Calu3 (cell line): Measurements from ENCODE around the gene RIBC2. TPM values are rescaled to one million over a fixed set of nuclear protein-coding genes. Genes with fewer than 3 reads are reported as not detected.

Experiments used
- BruUV-seq: library from RNA; stranded (reverse); fragments of 400-500 nt; replicated peaks from 2 replicates; lab custom pipeline; 2021; lab: Mats Ljungman, UMichigan
- CTCF ChIA-PET: fragments of 300-600 bp; sonication (Branson Sonifier 250); formaldehyde crosslinking; loops from one replicate; lab custom pipeline; 2022; ENCODE audit warnings: antibody characterized with exemption; lab: Charles Lee
- DNase-seq: peaks from one replicate; pipeline ENCODE4 v3.0.0; 2022
- H3K27ac Mint-ChIP-seq: one replicate; pipeline ENCODE4 v1.8.0; 2022; ENCODE audit warnings: mixed read lengths; ENCODE audit not compliant: unreplicated experiment
- H3K27me3 Mint-ChIP-seq: one replicate; pipeline ENCODE4 v1.8.0; 2022; ENCODE audit warnings: mixed read lengths; ENCODE audit not compliant: unreplicated experiment
- H3K36me3 Mint-ChIP-seq: one replicate; pipeline ENCODE4 v1.8.0; 2022; ENCODE audit warnings: mild to moderate bottlenecking, moderate library complexity, mixed read lengths; ENCODE audit not compliant: insufficient read depth, unreplicated experiment
- H3K4me1 Mint-ChIP-seq: one replicate; pipeline ENCODE4 v1.8.0; 2022; ENCODE audit warnings: mild to moderate bottlenecking, low read depth, mixed read lengths; ENCODE audit not compliant: unreplicated experiment
- H3K4me3 Mint-ChIP-seq: one replicate; pipeline ENCODE4 v1.8.0; 2022; ENCODE audit warnings: mild to moderate bottlenecking, low read depth, moderate library complexity, mixed read lengths; ENCODE audit not compliant: unreplicated experiment
- H3K9me3 Mint-ChIP-seq: one replicate; pipeline ENCODE4 v1.8.0; 2022; ENCODE audit warnings: low read depth, mixed read lengths; ENCODE audit not compliant: unreplicated experiment
- intact Hi-C: fragments of 100-400 bp; cut with micrococcal nuclease; formaldehyde crosslinking; loops from one replicate; pipeline ENCODE4 v1.10.0; 2022; ENCODE audit not compliant: unreplicated experiment
- total RNA-seq: library from RNA; stranded (reverse); gene quantifications from 2 replicates; pipeline ENCODE4 v1.2.3, GENCODE V29; 2022
- TF ChIP-seq, protein P1 (sequence below): fragments of 200-600 bp; IDR thresholded peaks from one replicate; pipeline ENCODE4 v1.8.0; 2022; ENCODE audit warnings: antibody characterized with exemption; ENCODE audit not compliant: unreplicated experiment

Gene RIBC2
- total RNA-seq, 1 experiment from 2014 or later = 4.5 TPM

DNA sequence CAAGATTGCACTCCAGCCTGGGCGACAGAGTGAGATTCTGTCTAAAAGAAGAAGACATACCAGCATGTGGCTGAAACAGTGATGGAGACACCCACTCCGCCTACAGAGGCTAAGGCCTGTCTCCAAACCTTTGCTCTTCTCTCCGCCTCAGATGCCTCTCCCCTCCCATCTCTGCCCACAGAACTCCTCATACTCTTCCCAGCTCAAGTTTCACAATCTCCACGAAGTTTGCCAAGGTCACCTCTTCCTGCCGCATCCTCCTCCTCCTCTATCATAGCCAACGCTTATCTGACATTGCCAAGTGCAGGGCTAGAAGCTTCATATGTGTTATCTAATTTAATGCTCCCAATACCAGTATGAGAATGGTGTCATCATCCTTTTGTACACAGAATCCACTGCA lies 63.3 kb downstream of the RIBC2 start:
- no TSS peak for BruUV-seq
- H3K36me3 Mint-ChIP-seq = no peaks in the 10 kb centered on the region
- TF ChIP-seq, protein P1, sequence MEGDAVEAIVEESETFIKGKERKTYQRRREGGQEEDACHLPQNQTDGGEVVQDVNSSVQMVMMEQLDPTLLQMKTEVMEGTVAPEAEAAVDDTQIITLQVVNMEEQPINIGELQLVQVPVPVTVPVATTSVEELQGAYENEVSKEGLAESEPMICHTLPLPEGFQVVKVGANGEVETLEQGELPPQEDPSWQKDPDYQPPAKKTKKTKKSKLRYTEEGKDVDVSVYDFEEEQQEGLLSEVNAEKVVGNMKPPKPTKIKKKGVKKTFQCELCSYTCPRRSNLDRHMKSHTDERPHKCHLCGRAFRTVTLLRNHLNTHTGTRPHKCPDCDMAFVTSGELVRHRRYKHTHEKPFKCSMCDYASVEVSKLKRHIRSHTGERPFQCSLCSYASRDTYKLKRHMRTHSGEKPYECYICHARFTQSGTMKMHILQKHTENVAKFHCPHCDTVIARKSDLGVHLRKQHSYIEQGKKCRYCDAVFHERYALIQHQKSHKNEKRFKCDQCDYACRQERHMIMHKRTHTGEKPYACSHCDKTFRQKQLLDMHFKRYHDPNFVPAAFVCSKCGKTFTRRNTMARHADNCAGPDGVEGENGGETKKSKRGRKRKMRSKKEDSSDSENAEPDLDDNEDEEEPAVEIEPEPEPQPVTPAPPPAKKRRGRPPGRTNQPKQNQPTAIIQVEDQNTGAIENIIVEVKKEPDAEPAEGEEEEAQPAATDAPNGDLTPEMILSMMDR = no peak
- H3K4me3 Mint-ChIP-seq = no peak overlapping the region
- H3K27me3 Mint-ChIP-seq = peaks cover 42% of the 10 kb centered on the region
- no peak for DNase-seq
- CTCF ChIA-PET = interaction anchor here (1.4 kb wide), 1 partner anchor 231 kb away, joined by 3 read pairs; no protein-coding TSS in a partner anchor
- intact Hi-C loops = no loop called here
- peaks cover 2% of the 10 kb centered on the region for H3K9me3 Mint-ChIP-seq
- peaks cover 8% of the 10 kb centered on the region for H3K4me1 Mint-ChIP-seq
- no peak overlapping the region for H3K27ac Mint-ChIP-seq

DNA sequence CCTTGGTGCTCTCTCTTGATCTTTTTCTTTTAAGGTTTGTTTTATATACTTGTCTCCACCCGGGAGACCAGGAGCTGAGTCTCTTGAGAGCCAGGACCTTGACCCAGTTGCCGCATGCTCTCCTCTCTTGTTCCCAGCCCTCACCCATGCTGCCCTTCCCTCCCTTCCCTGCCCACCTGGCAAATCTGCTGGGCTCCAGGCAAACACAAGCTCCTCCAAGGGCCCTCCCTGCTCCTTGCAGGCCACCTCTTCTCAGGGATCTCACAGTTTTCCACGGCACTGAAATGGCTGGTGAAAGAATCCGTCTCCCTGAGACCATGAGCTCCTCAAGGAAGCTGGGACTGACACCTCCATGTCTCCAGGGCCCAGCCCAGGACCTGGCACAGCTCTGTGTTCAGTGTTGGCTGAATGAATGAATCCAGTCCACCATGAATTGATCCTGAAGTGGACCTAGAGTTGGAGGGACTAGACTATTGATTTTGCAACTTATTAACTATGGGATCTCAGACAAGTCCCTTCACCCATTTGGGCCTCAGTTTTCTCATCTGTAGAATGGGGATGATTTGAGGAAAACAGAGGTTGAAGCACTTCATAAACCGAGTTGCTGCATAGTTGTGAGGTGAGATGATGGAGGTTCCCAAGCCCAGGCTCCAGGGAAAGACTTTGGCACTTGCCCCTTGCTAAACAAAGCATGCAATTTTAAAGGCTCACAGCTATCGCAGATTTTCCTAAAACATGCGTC lies 64.0 kb downstream of the RIBC2 start:
- H3K9me3 Mint-ChIP-seq = peaks cover 2% of the 10 kb centered on the region
- H3K36me3 Mint-ChIP-seq = no peaks in the 10 kb centered on the region
- intact Hi-C loops = no loop called here
- H3K27me3 Mint-ChIP-seq = peaks cover 42% of the 10 kb centered on the region
- DNase-seq = no peak
- BruUV-seq = no TSS peak
- no peak overlapping the region for H3K27ac Mint-ChIP-seq
- H3K4me1 Mint-ChIP-seq = peaks cover 8% of the 10 kb centered on the region
- TF ChIP-seq, protein P1 = no peak
- no peak overlapping the region for H3K4me3 Mint-ChIP-seq
- CTCF ChIA-PET = interaction anchor here (1.4 kb wide), 1 partner anchor 231 kb away, joined by 3 read pairs; no protein-coding TSS in a partner anchor

GRCh38 chr22:45478108-45478771 lies 64.7 kb downstream of the RIBC2 start:
- CTCF ChIA-PET = no interaction called here
- Mint-ChIP-seq H3K27ac (no peak overlapping the region), H3K36me3 (no peaks in the 10 kb centered on the region), H3K4me3 (no peak overlapping the region), H3K27me3 (peaks cover 42% of the 10 kb centered on the region), H3K4me1 (peaks cover 10% of the 10 kb centered on the region), H3K9me3 (peaks cover 2% of the 10 kb centered on the region)
- TF ChIP-seq, protein P1 = no peak
- intact Hi-C loops = no loop called here
- BruUV-seq = no TSS peak
- no peak for DNase-seq

- H3K4me1 Mint-ChIP-seq = peaks cover 23% of the 10 kb centered on the region
- no TSS peak for BruUV-seq
- H3K27me3 Mint-ChIP-seq = peaks cover 31% of the 10 kb centered on the region
- no peak overlapping the region for H3K4me3 Mint-ChIP-seq
- no peaks in the 10 kb centered on the region for H3K36me3 Mint-ChIP-seq
- no peak for DNase-seq
- peaks cover 6% of the 10 kb centered on the region for H3K9me3 Mint-ChIP-seq
- CTCF ChIA-PET = no interaction called here
- intact Hi-C loops = no loop called here
- TF ChIP-seq, protein P1 = no peak
- no peak overlapping the region for H3K27ac Mint-ChIP-seq
These were observed 67.2 kb downstream of the RIBC2 start for GRCh38 chr22:45480717-45481116.
